ENCODE results near the gene TRPC3.
A peak's percentile ranks its signal among the peaks of the same experiment; 100 is the strongest.

TRPC3 gene

DNA sequence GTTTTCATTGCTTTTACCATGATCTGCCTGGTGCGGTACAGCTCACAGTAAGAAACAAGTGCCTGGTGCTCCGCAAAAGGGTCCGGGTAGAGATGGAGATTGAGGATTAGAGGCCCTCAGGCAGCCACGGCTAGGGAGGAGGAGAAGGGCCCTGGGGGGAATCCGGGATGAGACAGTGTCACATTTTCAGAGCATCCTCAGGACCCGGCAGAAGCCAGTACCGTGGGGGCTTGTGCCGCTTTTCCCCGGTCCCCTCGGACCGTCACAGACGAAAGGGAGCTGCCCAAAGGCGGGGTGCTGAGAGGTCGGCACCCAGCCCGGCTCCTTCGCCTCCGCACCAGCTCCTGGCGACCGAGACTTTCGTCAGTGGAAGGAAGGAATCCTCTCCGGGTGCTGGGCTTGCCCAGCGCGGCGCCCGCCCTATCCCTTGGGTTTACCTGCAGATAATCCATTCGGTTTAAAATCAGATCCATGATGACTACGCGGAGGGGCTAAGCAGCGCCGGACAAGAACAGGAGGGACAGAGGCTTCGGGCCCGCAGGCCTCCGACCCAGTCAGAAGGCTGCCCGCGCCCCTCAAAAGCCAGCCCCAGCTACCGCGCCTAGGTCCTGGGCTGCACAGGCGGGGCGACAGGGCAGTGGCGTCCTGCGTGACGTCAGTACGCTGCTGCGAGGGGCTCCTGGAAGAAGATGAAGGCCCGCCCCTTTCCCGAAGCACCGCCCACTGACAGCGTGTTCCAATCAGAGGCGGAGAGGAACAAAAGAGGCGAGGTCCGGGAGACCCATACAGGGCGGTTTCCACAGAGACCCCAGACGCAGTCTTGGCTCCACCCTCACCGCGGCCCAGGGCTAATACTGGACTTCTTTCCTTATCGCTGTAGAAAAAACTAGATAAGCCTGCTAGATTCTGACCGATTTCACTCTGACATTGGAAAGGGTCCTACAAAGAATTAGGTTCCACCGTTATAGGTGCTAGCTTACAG, 81.7 kb downstream of the TRPC3 start, which contains the start of gene BBS7:
Gene BBS7, minus strand, starts transcription at position 634 of the 982 bp plus-strand sequence. Its CDS starts 161 bp downstream, at position 473.
- peak; percentile 96 for DNase-seq

DNA sequence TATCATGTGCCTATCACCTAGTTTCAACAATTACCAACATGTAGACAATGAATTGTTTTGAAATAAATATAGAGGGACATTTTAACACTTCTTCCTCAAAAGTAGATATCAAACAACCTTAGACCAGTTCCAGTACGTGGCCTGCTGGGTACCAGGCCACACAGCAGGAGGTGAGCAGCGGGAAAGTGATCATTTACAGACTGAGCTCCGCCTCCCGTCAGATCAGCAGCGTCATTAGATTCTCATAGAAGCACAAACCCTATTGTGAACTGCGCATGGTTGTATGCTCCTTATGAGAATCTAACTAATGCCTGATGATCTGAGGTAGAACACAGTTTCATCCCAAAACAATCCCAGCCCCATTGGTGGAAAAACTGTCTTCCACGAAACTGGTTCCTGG, 88.1 kb downstream of the TRPC3 start:
- DNase-seq = no peak

DNA sequence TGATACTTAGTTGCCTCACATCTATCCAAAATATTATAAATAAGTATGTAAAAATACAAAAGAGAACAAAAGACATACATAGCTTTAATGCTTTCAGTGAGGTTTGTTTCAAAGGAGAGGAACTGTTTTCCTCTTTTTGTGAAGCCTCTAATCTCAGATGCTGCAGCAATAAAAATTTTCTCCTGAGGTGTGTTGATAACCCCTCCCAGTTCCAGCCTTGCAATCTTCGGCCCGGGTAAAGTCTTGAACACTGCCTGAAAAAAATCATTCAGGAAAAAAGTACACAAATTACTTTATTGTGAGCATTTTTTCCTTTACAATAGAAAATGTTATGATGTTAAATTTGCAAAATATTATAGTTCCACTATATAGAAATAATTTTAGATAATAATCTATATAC, 90.4 kb downstream of the TRPC3 start:
- no peak for DNase-seq

DNA sequence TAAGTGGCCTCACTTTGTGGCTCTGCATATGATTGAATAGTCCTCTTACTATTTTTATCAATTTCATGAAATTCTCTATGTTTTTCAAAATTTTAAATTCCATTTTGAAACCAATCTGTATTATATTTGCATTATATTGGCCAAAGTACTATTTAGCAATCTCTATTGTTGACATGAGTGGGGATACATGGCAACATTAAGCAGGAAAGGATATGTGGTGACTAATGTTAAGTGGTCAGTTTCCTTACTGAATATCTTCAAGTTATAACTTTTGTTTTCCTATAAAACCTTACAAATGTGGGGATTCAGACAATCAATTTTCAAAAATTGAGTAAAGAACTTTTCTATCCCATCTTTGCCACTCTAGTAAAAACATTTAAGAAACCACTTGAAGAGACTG, 91.7 kb downstream of the TRPC3 start:
- DNase-seq = no peak

DNA sequence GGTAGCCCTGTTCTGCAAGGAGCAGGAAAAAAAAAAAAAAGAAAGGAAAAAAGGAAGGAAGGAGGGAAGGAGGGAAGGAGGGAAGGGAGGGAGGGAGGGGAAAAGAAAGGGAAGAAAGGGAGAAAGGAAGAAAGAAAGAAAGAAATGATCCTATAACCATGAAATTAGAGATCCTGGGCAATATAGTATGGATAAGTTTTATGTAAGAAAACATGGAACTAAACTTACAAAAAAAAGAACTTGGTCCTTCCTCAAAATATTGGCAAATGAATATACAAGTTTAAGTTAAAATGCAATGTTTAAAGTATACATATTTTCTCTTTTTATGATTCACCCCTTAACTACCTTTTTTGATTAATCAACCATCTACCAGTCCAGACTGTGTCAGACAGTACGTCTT, 100.5 kb downstream of the TRPC3 start:
- DNase-seq = no peak

DNA sequence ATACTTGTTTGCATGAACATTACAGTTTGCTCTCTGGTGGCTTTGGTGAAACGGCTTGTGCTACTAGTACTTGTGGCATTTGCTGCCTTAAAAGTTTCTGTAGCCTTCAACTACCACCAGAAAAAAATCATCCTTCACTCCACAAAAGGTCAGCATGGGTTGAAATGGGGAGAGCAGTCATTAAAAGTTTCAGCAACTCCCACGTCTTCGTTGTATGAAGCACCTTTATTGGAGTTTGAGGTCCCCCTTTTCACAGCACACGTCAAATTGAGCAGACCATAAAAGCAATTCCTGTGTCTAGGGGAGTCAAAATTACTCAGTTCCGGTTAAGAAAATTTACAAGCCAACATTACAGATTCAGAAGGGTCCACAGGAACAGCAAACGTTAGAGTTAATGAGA, 105.2 kb downstream of the TRPC3 start:
- DNase-seq = no peak

DNA sequence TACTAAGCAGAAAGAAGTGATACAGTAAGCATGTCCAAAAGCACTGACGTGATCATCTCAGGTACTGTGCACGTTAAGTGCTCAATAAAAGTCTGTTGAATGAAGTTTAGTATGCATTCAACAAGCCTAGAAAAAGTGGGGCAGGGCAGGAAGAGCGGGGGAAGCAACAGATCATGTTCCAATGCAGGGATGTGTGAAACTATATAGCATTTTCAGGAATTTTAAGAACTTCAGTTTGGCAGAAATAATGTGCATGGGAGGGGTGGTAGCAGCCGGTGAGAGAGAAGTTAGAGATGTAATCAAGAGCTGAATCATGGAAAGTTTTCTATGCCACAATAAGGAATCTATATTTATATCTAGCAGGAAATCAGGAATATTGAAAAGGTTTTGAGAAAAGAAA, 109.0 kb downstream of the TRPC3 start:
- DNase-seq = no peak

DNA sequence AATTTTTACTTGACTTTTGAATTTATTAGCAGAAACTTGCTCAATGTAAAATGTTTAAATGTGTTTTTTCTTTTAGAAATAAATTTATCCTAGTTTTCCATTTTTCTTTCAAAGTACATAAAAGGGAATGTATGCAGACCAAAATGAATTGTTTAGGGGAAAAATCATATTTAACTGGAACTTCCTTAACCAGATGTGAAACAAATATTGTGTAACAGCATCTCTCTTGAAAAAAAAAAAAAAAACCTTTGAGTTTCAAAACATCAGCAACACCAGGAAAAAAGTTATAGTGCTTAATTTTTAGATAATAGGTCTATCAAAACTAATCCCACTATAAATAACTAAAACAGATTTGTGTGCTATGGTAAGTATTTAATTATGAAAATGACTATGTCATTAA, 113.7 kb downstream of the TRPC3 start:
- DNase-seq = no peak

DNA sequence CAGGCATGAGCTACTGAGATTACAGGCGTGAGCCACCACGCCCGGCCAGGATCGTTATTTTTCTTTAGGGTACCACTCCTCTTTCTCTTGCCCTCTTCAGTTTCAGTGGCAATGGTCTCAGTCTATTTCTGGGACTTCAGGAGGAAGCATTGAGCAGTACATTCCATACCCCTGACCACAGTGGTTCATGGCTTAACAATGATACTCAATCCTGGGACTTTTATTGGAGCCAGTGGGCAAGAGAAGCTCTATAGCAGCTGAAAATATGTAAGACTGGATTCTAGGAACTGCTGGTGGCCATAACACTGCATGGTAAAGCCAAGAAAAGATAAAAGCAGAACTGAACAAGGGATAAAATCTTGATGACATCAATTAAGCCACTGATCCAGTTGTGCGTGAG, 122.3 kb downstream of the TRPC3 start:
- DNase-seq = no peak
